ENCODE measurements around the gene RNF182. TPM values are rescaled to one million over a fixed set of nuclear protein-coding genes. Genes with fewer than 3 reads are reported as not detected.

The RNF182 gene
- total and polyA plus RNA-seq, 2 donors (not counting 3 experiments of a cell fraction or from before 2014, with no cell fraction given) = 0.43 to 0.93 TPM

DNA sequence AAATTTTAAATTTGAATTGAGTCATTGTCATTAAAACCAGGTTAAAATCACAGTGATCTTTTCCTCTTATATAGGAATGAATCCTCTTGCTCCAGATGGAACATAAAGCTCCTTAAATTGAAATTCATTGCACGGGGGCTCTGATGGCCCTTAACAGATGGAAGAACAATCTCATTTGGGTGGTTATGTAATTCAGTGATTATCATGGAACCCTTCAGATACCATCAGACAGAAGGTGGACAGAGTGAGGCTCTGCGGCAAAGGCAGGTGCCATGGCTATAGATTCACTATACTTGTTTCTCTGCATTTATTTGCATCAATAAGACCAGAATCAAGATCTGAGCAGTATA lies 17.8 kb upstream of the RNF182 start:
- dilution Hi-C loops (cut with MboI; ENCODE audit: extremely low pct_ligation_motif_present, low sequenced_read_pairs) = no loop called here
- no peak overlapping the region for H3K4me3 ChIP-seq (replicated peaks in 1 of 3; ENCODE audit: insufficient read depth in 1 of 3, low read depth in 1 of 3, low read length in 3 of 3)
- peaks cover 3% of the 10 kb centered on the region in 2 experiments for H3K27me3 ChIP-seq (ENCODE audit: control insufficient read depth in 2 of 2, insufficient read depth in 2 of 2, low read length in 2 of 2)
- FAIRE-seq (no peak), DNase-seq (ENCODE audit: low read depth, low spot score) (no peak)
- no peak overlapping the region for H3K9ac ChIP-seq (replicated peaks; ENCODE audit: extremely low read depth, insufficient read depth, low read length)
- no peak overlapping the region for H3K4me2 ChIP-seq (ENCODE audit: insufficient read depth, low read length)
- intact Hi-C loops (cut with micrococcal nuclease) = no loop called here
- ChIA-PET POLR2A (no interaction called here), CTCF (interaction anchor here (0.6 to 5.6 kb wide), 5 partner anchors 16 to 1799 kb away, joined by 3 to 203 read pairs (median 47); partner anchors contain the start of gene RNF182)
- no peaks in the 10 kb centered on the region for H4K20me1 ChIP-seq (replicated peaks; ENCODE audit: control insufficient read depth, extremely low read depth, insufficient read depth, low read length)
- H3K79me2 ChIP-seq (ENCODE audit: control insufficient read depth, insufficient read depth, low read length) = no peaks in the 10 kb centered on the region
- H2AFZ ChIP-seq (ENCODE audit: low read depth, low read length) = no peak overlapping the region
- no peaks in the 10 kb centered on the region for H3K4me1 ChIP-seq (ENCODE audit: control insufficient read depth, extremely low read depth, insufficient read depth, low read length)
- no peaks in the 10 kb centered on the region for H3K9me3 ChIP-seq (replicated peaks; ENCODE audit: control insufficient read depth, insufficient read depth, low read length)
- TF ChIP-seq CTCF (IDR thresholded peaks at IDR 0.05; ENCODE audit: extremely low read depth in 1 of 2, insufficient read depth in 1 of 2, low read depth in 1 of 2, low read length in 2 of 2) (no peak), EZH2 (IDR thresholded peaks at IDR 0.05; ENCODE audit: borderline replicate concordance, low read depth, low read length, severe bottlenecking) (no peak), FOS (IDR thresholded peaks at IDR 0.05; ENCODE audit: borderline replicate concordance, insufficient read depth, low read length) (no peak), POLR2A (IDR thresholded peaks at IDR 0.05; ENCODE audit: low read depth, low read length) (no peak), POLR2AphosphoS5 (IDR thresholded peaks at IDR 0.05; ENCODE audit: insufficient read depth, low read depth, low read length) (no peak), GATA2 (IDR thresholded peaks at IDR 0.05; ENCODE audit: insufficient read depth, insufficient read length, low read depth, low read length) (no peak), JUN (IDR thresholded peaks at IDR 0.05; ENCODE audit: borderline replicate concordance, insufficient read depth, insufficient read length, low read depth) (no peak), MYC (IDR thresholded peaks at IDR 0.05; ENCODE audit: low read depth, low read length) (no peak)
- TF ChIP-seq, protein P1, sequence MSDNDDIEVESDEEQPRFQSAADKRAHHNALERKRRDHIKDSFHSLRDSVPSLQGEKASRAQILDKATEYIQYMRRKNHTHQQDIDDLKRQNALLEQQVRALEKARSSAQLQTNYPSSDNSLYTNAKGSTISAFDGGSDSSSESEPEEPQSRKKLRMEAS (IDR thresholded peaks at IDR 0.05; ENCODE audit: insufficient read depth, insufficient read length) = no peak
- no TSS peak for BruUV-seq (replicated peaks)
- H3K36me3 ChIP-seq (ENCODE audit: control insufficient read depth in 2 of 2, extremely low read depth in 1 of 2, insufficient read depth in 2 of 2, low read length in 2 of 2) = no peaks in the 10 kb centered on the region
- no peak overlapping the region for H3K27ac ChIP-seq (ENCODE audit: insufficient read depth, low read depth, low read length)
- H3K9me1 ChIP-seq (replicated peaks; ENCODE audit: control insufficient read depth, extremely low read depth, insufficient read depth, low read length) = no peaks in the 10 kb centered on the region

Measured in endothelial cell of umbilical vein (primary cell).